ENCODE data around the gene CFAP97D2. TPM values are rescaled to one million over a fixed set of nuclear protein-coding genes. Genes with fewer than 3 reads are reported as not detected.

The CFAP97D2 gene
- polyA plus RNA-seq, 1 of the 3 experiments (the other 2 are of a cell fraction) = not detected

DNA sequence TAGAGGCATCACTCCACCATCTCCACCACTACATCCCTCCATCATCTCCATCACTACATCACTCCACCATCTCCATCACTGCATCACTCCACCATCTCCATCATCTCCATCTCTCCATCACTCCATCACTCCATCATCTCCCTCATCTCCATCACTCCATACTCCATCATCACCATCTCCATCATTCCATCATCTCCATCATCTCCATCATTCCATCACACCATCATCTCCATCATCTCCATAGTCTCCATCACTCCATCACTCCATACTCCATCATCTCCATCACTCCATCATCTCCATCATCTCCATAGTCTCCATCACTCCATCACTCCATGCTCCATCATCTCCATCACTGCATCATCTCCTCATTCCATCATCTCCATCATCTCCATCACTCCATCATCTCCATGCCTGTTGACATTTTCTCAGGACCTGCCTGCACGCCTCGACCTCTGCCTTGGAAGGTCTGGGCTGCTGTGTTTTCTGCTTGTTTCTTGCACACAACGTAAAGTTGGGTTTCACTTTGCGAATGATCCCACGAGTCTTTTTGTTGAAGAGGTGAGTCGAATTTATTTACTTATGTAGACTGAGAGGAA is 25.5 kb upstream of the CFAP97D2 start (continued):
- TF ChIP-seq, protein P1, sequence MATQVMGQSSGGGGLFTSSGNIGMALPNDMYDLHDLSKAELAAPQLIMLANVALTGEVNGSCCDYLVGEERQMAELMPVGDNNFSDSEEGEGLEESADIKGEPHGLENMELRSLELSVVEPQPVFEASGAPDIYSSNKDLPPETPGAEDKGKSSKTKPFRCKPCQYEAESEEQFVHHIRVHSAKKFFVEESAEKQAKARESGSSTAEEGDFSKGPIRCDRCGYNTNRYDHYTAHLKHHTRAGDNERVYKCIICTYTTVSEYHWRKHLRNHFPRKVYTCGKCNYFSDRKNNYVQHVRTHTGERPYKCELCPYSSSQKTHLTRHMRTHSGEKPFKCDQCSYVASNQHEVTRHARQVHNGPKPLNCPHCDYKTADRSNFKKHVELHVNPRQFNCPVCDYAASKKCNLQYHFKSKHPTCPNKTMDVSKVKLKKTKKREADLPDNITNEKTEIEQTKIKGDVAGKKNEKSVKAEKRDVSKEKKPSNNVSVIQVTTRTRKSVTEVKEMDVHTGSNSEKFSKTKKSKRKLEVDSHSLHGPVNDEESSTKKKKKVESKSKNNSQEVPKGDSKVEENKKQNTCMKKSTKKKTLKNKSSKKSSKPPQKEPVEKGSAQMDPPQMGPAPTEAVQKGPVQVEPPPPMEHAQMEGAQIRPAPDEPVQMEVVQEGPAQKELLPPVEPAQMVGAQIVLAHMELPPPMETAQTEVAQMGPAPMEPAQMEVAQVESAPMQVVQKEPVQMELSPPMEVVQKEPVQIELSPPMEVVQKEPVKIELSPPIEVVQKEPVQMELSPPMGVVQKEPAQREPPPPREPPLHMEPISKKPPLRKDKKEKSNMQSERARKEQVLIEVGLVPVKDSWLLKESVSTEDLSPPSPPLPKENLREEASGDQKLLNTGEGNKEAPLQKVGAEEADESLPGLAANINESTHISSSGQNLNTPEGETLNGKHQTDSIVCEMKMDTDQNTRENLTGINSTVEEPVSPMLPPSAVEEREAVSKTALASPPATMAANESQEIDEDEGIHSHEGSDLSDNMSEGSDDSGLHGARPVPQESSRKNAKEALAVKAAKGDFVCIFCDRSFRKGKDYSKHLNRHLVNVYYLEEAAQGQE (IDR thresholded peaks at IDR 0.05; ENCODE audit: low read depth, low read length) = no peak
- TF ChIP-seq RAD21 (IDR thresholded peaks at IDR 0.05; ENCODE audit: low read length) (no peak), POLR2AphosphoS5 (IDR thresholded peaks at IDR 0.05; ENCODE audit: low read depth, low read length) (no peak)

DNA sequence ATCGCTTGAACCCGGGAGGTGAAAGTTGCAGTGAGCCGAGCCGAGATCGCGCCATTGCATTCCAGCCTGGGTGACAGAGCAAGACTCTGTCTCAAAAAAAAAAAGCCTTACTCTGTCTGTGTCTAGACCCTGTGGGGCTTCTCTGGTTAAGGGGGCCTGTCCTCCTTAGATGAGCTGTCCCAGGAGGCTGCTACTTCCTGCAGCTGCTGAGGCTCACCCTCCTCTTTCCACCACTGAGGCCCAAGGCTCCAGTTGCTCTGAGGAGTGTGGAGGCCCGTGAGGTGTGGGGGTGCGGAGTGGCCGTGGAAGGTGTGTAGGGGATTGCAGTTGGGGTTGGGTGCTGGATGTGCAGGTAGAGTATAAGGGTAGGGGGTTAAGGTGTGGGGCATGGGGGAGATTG is 24.6 kb upstream of the CFAP97D2 start:
- Histone ChIP-seq H3K4me3 (ENCODE audit: low read depth in 2 of 2, low read length in 1 of 2) (no peak overlapping the region), H4K20me1 (ENCODE audit: insufficient read depth) (no peaks in the 10 kb centered on the region), H3F3A (replicated peaks; ENCODE audit: insufficient read depth) (no peaks in the 10 kb centered on the region), H3K36me3 (replicated peaks in 1 of 2; ENCODE audit: control insufficient read depth in 1 of 2, insufficient read depth in 2 of 2, low read length in 1 of 2) (no peaks in the 10 kb centered on the region), H3K4me2 (no peak overlapping the region), H3K27ac (ENCODE audit: low read depth in 2 of 2, low read length in 1 of 2) (no peak overlapping the region), H3K79me2 (ENCODE audit: insufficient read depth) (no peaks in the 10 kb centered on the region), H2AFZ (ENCODE audit: low read depth) (no peak overlapping the region), H3K27me3 (ENCODE audit: insufficient read depth) (no peaks in the 10 kb centered on the region), H3K4me1 (ENCODE audit: control insufficient read depth in 1 of 2, insufficient read depth in 2 of 2, low read depth in 1 of 2, low read length in 1 of 2) (no peaks in the 10 kb centered on the region), H3K9ac (no peak overlapping the region), H3K9me2 (no peaks in the 10 kb centered on the region), H3K9me3 (no peaks in the 10 kb centered on the region)
- 96% methylated on average over 9 of the region's 9 CpGs for WGBS (ENCODE audit: low lambda C conversion rate)
- no peak for DNase-seq
- no peak for TF ChIP-seq RAD21 (IDR thresholded peaks at IDR 0.05; ENCODE audit: low read length)
- TF ChIP-seq, protein P2, sequence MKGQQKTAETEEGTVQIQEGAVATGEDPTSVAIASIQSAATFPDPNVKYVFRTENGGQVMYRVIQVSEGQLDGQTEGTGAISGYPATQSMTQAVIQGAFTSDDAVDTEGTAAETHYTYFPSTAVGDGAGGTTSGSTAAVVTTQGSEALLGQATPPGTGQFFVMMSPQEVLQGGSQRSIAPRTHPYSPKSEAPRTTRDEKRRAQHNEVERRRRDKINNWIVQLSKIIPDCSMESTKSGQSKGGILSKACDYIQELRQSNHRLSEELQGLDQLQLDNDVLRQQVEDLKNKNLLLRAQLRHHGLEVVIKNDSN (IDR thresholded peaks at IDR 0.05; ENCODE audit: borderline replicate concordance, low read depth) = no peak
- TF ChIP-seq CHD2 (IDR thresholded peaks at IDR 0.05; ENCODE audit: low read length, partially characterized antibody) = no peak
- no peak for TF ChIP-seq FOXM1 (IDR thresholded peaks at IDR 0.05; ENCODE audit: low read depth)
- TF ChIP-seq YY1 (IDR thresholded peaks at IDR 0.05; ENCODE audit: low read depth) = no peak
- TF ChIP-seq TCF12 (IDR thresholded peaks at IDR 0.05) = no peak
- no peak for TF ChIP-seq ELF1 (IDR thresholded peaks at IDR 0.05)
- no peak for TF ChIP-seq RFX5 (IDR thresholded peaks at IDR 0.05; ENCODE audit: low read length)
- TF ChIP-seq, protein P3, sequence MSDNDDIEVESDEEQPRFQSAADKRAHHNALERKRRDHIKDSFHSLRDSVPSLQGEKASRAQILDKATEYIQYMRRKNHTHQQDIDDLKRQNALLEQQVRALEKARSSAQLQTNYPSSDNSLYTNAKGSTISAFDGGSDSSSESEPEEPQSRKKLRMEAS (IDR thresholded peaks at IDR 0.05; ENCODE audit: low read depth) = no peak
- no peak for TF ChIP-seq GATA2 (CRISPR knock-in tag; IDR thresholded peaks at IDR 0.05)
- no peak for TF ChIP-seq FOSL2 (IDR thresholded peaks at IDR 0.05; ENCODE audit: borderline replicate concordance, low read depth)
- TF ChIP-seq MXI1 (IDR thresholded peaks at IDR 0.05; ENCODE audit: low read depth, low read length) = no peak
- TF ChIP-seq GABPA (IDR thresholded peaks at IDR 0.05; ENCODE audit: low read depth) = no peak
- TF ChIP-seq, protein P4, sequence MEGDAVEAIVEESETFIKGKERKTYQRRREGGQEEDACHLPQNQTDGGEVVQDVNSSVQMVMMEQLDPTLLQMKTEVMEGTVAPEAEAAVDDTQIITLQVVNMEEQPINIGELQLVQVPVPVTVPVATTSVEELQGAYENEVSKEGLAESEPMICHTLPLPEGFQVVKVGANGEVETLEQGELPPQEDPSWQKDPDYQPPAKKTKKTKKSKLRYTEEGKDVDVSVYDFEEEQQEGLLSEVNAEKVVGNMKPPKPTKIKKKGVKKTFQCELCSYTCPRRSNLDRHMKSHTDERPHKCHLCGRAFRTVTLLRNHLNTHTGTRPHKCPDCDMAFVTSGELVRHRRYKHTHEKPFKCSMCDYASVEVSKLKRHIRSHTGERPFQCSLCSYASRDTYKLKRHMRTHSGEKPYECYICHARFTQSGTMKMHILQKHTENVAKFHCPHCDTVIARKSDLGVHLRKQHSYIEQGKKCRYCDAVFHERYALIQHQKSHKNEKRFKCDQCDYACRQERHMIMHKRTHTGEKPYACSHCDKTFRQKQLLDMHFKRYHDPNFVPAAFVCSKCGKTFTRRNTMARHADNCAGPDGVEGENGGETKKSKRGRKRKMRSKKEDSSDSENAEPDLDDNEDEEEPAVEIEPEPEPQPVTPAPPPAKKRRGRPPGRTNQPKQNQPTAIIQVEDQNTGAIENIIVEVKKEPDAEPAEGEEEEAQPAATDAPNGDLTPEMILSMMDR (IDR thresholded peaks at IDR 0.05) = no peak
- no peak for TF ChIP-seq FOXJ3 (CRISPR knock-in tag; IDR thresholded peaks at IDR 0.05)
- no peak for TF ChIP-seq TEAD4 (IDR thresholded peaks at IDR 0.05; ENCODE audit: borderline replicate concordance, insufficient read depth)
- TF ChIP-seq, protein P5, sequence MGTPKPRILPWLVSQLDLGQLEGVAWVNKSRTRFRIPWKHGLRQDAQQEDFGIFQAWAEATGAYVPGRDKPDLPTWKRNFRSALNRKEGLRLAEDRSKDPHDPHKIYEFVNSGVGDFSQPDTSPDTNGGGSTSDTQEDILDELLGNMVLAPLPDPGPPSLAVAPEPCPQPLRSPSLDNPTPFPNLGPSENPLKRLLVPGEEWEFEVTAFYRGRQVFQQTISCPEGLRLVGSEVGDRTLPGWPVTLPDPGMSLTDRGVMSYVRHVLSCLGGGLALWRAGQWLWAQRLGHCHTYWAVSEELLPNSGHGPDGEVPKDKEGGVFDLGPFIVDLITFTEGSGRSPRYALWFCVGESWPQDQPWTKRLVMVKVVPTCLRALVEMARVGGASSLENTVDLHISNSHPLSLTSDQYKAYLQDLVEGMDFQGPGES (IDR thresholded peaks at IDR 0.05; ENCODE audit: low read depth, low read length) = no peak
- POLR2A ChIA-PET = no interaction called here
- CTCF ChIA-PET = no interaction called here
